ENCODE data around the gene HMGB1. TPM values are rescaled to one million over a fixed set of nuclear protein-coding genes. Genes with fewer than 3 reads are reported as not detected.

Gene HMGB1
- total RNA-seq, 4 donors from 2014 or later: 223 to 629 (median 402) TPM

GRCh38 chr13:30504081-30504480 is 38.3 kb upstream of the HMGB1 start:
- no peaks in the 10 kb centered on the region for H3K9me3 ChIP-seq
- no peak overlapping the region for H3K4me3 ChIP-seq
- no peak for DNase-seq
- no peaks in the 10 kb centered on the region for H3K36me3 ChIP-seq
- TF ChIP-seq CTCF (IDR thresholded peaks at IDR 0.05): no peak
- TF ChIP-seq POLR2A (IDR thresholded peaks at IDR 0.05): no peak
- intact Hi-C loops (cut with DNase I; ENCODE audit: low total_unique reads): no loop called here
- H3K27me3 ChIP-seq: no peaks in the 10 kb centered on the region
- H3K27ac ChIP-seq: no peak overlapping the region
- no peaks in the 10 kb centered on the region for H3K4me1 ChIP-seq

- intact Hi-C loops (cut with DNase I; ENCODE audit: low total_unique reads): no loop called here
- Histone ChIP-seq H3K9me3 (no peaks in the 10 kb centered on the region), H3K4me3 (no peak overlapping the region), H3K4me1 (no peaks in the 10 kb centered on the region), H3K36me3 (no peaks in the 10 kb centered on the region), H3K27me3 (no peaks in the 10 kb centered on the region), H3K27ac (no peak overlapping the region)
- TF ChIP-seq POLR2A (IDR thresholded peaks at IDR 0.05) (no peak), CTCF (IDR thresholded peaks at IDR 0.05) (no peak)
- no peak for DNase-seq
Measured at GRCh38 chr13:30502237-30502636, 36.5 kb upstream of the HMGB1 start.

- Histone ChIP-seq H3K9me3 (no peaks in the 10 kb centered on the region), H3K27ac (no peak overlapping the region), H3K4me3 (no peak overlapping the region), H3K4me1 (no peaks in the 10 kb centered on the region), H3K27me3 (no peaks in the 10 kb centered on the region), H3K36me3 (no peaks in the 10 kb centered on the region)
- TF ChIP-seq CTCF (IDR thresholded peaks at IDR 0.05) (no peak), POLR2A (IDR thresholded peaks at IDR 0.05) (no peak)
- DNase-seq: no peak
- intact Hi-C loops (cut with DNase I; ENCODE audit: low total_unique reads): no loop called here
Measured at GRCh38 chr13:30499338-30499737, 33.6 kb upstream of the HMGB1 start.

GRCh38 chr13:30496147-30496546 is 30.4 kb upstream of the HMGB1 start:
- no peak for TF ChIP-seq CTCF (IDR thresholded peaks at IDR 0.05)
- no peak for TF ChIP-seq POLR2A (IDR thresholded peaks at IDR 0.05)
- Histone ChIP-seq H3K27ac (no peak overlapping the region), H3K4me3 (no peak overlapping the region), H3K27me3 (no peaks in the 10 kb centered on the region), H3K36me3 (no peaks in the 10 kb centered on the region), H3K9me3 (no peaks in the 10 kb centered on the region), H3K4me1 (no peaks in the 10 kb centered on the region)
- DNase-seq: no peak
- intact Hi-C loops (cut with DNase I; ENCODE audit: low total_unique reads): no loop called here

GRCh38 chr13:30495746-30496145 is 30.0 kb upstream of the HMGB1 start:
- Histone ChIP-seq H3K36me3 (no peaks in the 10 kb centered on the region), H3K9me3 (no peaks in the 10 kb centered on the region), H3K27ac (no peak overlapping the region), H3K4me1 (no peaks in the 10 kb centered on the region), H3K4me3 (no peak overlapping the region), H3K27me3 (no peaks in the 10 kb centered on the region)
- TF ChIP-seq CTCF (IDR thresholded peaks at IDR 0.05): no peak
- no peak for TF ChIP-seq POLR2A (IDR thresholded peaks at IDR 0.05)
- intact Hi-C loops (cut with DNase I; ENCODE audit: low total_unique reads): no loop called here
- DNase-seq: no peak

Measured in uterus (tissue), 4 donors.